Peyer's patch (tissue), 4 donors: ENCODE data around the gene CACNA2D4.

ENCODE experiments used
- POLR2A ChIP-seq, 2 donors: fragments of 450-650 bp; IDR thresholded peaks; one replicate each; pipeline ENCODE4 v1.5.1; 2017; ENCODE audit warnings: antibody characterized with exemption in 2 of 2, mild to moderate bottlenecking in 2 of 2, moderate library complexity in 2 of 2
- TF ChIP-seq, protein P1 (sequence below), 6 experiments: fragments of 450-650 bp in 4 of 6; fragments of 200-600 bp in 2 of 6; sonication (generic) in 1 of 6; IDR thresholded peaks; one replicate each; pipeline ENCODE4 v1.5.1; 2017 to 2019; ENCODE audit warnings: antibody characterized with exemption in 6 of 6, mild to moderate bottlenecking in 3 of 6, moderate library complexity in 1 of 6

DNA sequence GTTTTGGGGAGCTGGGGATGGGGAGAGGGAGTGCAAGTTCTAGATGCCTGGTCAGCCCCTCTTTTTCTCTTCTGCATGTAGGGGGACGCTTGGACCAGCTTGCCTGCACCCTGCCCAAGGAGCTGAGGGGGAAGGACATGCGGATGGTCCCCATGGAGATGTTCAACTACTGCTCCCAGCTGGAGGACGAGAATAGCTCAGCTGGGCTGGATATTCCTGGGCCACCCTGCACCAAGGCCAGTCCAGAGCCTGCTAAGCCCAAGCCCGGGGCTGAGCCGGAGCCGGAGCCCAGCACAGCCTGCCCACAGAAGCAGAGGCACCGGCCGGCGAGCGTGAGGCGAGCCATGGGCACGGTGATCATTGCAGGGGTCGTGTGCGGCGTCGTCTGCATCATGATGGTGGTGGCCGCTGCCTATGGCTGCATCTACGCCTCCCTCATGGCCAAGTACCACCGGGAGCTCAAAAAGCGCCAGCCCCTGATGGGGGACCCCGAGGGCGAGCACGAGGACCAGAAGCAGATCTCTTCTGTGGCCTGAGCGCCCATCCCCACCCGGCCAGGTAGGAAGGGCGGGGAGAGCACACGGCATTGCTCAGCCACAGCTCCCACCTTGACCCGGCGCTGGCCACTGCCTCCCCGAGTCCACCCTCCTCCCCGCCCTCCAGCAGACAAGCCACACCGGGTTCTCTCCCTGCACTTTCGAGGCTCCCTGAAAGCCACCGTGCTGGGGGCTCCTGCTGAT lies 84.1 kb downstream of the CACNA2D4 start:
- TF ChIP-seq, protein P1, sequence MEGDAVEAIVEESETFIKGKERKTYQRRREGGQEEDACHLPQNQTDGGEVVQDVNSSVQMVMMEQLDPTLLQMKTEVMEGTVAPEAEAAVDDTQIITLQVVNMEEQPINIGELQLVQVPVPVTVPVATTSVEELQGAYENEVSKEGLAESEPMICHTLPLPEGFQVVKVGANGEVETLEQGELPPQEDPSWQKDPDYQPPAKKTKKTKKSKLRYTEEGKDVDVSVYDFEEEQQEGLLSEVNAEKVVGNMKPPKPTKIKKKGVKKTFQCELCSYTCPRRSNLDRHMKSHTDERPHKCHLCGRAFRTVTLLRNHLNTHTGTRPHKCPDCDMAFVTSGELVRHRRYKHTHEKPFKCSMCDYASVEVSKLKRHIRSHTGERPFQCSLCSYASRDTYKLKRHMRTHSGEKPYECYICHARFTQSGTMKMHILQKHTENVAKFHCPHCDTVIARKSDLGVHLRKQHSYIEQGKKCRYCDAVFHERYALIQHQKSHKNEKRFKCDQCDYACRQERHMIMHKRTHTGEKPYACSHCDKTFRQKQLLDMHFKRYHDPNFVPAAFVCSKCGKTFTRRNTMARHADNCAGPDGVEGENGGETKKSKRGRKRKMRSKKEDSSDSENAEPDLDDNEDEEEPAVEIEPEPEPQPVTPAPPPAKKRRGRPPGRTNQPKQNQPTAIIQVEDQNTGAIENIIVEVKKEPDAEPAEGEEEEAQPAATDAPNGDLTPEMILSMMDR (IDR thresholded peaks at IDR 0.05): no peak
- no peak for TF ChIP-seq POLR2A (IDR thresholded peaks at IDR 0.05)
